NCI-H774 (cell line): Measurements from ENCODE around the gene EHD4.

Experiments
- DNase-seq: peaks from one replicate; lab custom pipeline; 2025; lab: John Stamatoyannopoulos, UW

Gene EHD4

DNA sequence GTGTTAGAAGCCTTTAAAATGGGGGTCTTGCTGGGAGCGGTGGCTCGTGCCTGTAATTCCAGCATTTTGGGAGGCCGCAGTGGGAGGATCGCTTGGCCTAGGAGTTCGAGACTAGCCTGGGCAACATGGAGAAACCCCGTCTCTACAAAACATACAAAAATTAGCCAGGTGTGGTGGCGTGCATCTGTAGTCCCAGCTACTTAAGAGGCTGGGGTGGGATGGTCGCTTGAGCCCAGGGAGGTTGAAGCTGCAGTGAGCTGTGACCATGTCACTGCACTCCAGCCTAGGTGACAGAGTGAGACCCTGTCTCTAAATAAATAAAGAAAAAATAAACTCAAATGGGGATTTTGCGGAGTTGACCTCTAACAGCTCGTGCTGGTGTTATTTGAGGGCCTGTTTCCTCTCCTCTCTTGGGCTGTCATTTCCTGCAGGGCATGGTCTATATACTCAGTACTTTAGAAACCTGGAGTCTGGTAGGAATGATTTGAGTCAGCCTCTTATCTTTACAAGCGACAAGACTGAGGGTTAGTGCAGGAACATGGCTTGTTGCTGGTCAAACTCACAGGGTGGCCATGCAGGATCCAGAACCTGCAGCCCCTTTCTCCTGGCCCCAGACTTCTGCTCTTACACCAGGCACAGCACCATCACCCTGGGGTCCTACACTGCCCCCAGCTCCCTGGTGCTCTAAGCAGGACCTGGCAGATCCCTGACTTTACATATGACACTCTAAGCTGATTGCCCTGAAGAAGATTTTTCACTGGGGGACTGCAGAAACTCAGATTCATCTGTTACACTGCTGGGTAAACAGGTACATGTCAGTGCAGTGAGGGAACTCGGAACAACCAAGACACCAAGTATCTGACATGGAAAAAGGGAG lies 15.1 kb downstream of the EHD4 start:
- DNase-seq = no peak

DNA sequence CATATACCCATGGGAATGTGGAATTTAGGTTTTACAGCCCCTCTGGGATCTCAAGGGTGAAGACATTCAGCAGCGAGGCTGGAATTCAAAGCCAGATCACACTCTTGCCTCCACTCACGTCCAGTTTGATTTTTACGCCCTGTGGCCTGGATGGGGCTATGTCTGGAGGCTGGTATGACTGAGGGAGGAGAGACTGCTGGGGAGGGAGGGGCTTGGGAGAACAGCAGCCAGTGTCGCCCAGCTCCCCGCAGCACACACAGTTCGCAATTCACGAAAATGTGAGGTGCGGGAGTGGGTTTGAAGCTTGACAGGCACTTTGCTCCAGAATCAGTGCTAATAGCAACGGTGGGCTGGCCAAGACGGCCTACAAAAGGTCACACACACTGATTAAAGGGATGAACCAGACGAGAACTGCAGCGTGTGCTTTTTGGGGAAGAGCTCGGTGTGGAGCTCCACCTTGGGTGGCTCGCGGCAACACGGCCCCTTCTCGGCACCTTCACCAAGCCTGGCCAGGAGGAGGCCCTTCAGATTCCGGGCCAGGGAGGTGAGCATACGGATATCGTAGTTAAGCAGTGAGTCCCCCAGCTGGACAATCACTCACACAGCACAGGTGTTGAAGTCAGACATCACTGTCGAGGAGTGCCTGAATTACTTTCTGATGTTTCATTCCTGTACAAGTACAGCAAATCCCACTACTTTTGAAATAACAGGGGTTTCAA lies 16.4 kb downstream of the EHD4 start:
- DNase-seq = no peak

GRCh38 chr15:41955100-41955499 lies 17.3 kb downstream of the EHD4 start:
- DNase-seq = no peak

- DNase-seq = no peak
Measured at GRCh38 chr15:41954036-41954435, 18.3 kb downstream of the EHD4 start.

GRCh38 chr15:41952013-41952563 lies 20.3 kb downstream of the EHD4 start:
- no peak for DNase-seq

DNA sequence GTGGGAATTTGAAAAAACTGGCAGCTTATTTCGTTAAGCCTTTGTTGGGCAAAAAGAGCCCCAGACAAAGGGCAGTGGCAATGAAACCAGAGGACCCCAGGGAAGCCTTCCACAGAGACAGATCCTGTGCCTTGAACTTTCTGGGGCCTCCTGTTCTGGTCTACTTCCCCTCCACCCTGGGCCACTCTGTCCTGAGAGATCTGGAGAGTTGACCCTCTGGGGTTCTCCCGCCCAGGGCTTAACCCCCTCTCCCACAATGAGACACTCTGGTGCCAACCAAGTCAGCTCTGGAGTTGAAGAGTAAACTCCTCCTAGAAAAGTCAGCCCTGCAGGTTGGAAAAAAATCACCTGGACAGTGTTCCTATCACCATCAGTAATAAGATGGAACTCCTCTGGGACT lies 20.8 kb downstream of the EHD4 start:
- DNase-seq = no peak

GRCh38 chr15:41950489-41950888 lies 21.9 kb downstream of the EHD4 start:
- DNase-seq = no peak

- no peak for DNase-seq
Measured at GRCh38 chr15:41950127-41950483, 22.3 kb downstream of the EHD4 start.

DNA sequence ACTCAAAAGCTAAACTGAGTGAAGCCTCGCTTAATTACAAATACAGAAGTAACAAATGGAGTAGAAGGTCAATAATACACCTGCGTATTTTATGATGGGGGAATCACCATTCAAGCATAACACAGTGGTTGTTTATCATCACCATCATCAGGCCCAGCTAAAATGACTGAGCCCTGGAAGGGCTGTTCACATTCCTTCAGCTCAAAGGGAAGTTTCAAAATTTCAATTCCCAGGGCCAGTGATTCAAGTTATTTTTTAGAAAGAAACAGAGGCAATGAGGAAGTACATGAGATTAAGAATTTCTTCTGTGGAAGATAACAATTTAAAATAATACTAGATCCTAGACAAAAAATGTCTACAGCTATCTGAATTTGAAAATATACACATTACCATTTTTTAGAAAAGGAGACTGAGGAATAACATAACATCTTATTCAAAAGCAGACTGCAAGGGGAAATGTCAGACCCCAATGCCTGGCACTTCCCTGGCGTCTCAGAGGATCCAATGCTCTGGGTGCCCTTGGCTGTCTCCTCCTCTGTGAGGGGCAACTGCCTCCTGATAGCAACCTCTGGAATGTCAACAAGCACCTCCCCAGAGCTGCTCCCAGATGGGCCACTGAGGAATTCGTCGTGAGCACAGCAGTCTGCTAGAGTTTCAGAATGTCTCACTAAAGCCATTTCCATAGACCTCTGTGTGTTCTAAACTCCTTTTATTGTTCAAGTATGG lies 22.8 kb downstream of the EHD4 start:
- DNase-seq = no peak

DNA sequence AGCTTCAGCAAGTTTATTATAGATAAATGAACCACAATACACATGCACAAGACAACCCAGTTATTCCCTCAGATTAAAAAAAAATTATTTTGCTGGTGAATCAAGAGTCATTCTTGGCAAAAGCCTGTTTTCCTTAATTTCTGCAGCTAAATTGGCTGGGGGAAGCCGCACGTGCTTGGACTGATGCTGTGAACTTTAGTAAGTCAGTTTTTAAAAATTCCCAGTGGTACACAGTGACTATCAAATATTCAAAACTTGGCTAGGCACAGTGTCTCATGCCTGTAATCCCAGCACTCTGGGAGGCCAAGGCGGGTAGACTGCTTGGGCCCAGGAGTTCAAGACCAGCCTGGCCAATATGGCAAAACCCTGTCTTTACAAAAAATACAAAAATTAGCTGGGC lies 23.9 kb downstream of the EHD4 start:
- DNase-seq = no peak

- DNase-seq = no peak
Measured at GRCh38 chr15:41946970-41947369, 25.4 kb downstream of the EHD4 start.

- no peak for DNase-seq
Measured at GRCh38 chr15:41945731-41946130, 26.6 kb downstream of the EHD4 start.

DNA sequence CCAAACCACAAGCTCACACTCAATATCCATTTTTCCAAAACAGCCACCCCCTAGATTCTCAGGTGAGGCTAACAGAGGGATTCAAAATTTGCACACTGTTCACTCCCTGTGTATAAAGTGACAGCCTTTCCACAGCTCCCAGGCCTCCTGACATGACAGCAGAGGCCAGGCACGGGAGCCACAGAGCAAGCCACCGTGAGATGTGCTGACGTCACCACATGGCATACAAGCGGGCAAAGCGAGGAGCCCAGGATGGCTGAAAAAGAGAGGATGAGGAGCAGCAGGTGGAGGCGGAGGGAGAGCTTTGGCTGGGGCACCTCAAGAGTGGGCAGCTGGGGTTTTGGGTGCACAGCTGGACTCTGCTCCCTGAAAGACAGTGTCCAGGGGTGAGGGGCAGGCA lies 27.1 kb downstream of the EHD4 start:
- no peak for DNase-seq

GRCh38 chr15:41944313-41944940 lies 27.9 kb downstream of the EHD4 start:
- no peak for DNase-seq

GRCh38 chr15:41943543-41944312 lies 28.6 kb downstream of the EHD4 start:
- no peak for DNase-seq

DNA sequence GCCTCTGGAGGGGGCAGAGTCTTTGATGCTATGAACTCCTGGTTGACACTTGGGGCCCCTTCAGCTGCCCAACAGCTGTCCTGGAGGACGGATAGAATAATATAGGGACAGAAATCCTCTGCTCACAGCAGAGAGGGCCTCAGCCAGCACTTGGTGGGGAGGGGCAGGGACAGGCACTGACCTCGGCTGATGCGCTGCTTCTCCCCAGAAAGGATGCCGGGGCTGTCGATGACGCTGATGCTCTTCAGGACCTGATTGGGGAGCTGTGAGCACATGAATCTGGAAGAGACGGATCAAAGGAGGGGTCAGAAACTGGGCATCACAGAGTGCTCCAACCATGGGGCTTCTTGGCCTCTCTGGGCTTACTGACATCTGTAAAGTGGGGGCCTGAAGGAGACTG lies 29.5 kb downstream of the EHD4 start:
- no peak for DNase-seq

- no peak for DNase-seq
Measured at GRCh38 chr15:41941644-41942415, 30.5 kb downstream of the EHD4 start.

DNA sequence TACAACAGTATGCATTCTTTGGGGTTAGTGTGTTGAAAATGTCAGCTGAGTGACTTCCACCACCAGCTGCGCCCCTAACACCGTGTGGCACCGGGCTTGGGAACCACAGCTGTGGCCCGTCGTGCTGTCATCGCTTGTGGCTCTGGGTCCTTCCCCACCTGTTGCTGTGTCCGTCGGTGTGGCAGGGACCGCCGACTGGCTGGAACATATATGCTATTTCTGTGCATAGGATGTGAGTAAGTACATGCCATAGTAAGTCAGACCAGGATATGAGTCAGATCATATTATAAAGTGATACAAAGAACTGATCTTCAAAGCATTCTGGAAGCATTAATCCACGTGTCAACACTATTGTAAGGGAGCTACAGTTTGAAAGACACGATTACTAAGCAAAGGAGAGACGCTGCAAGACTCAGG lies 31.9 kb downstream of the EHD4 start:
- no peak for DNase-seq

DNA sequence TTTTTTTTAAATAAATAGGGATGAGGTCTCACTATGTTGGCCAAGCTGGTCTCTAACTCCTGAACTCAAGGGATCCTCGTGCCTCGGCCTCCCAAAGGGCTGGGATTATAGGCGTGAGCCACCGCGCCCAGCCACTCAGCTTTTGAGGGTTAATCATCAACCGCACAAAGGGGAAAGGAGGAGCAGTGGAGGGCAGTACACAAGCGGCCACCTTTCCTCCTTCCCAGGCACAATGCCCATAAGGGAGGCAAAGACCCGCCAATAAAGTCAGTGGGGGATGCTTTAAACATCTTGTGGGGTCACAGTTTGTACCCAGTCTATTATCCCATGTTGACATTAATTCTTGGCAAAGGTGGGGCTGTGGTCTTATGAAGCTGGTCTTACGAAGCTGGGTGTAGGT lies 32.4 kb downstream of the EHD4 start:
- DNase-seq = no peak

DNA sequence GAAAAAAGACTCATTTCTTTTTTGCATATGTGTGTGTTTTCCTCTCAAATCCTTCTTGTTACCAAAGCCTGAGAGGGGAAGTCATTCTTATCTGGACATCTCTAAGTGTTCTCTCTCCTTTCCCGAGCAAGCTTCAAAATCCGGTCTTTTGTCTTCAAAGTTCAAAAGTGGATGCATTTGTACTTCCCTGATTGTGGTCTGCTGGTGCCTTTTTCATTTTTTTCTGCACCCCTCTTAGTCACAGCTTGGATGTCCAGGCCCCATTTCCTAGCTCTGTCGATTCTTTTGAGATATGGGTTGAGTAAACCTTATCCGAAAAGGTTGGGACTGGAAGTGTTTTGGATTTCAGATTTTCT lies 34.8 kb downstream of the EHD4 start:
- no peak for DNase-seq
